Activated CD8-positive, alpha-beta memory T cell treated with anti-CD3 and anti-CD28 coated beads, Interleukin-2, amount 50 U/mL, for 24 hours (primary cell): Measurements from ENCODE around the gene SGMS1.

Experiments used
- DNase-seq: peaks from one replicate; pipeline ENCODE4 v3.0.0-alpha.2; 2020; ENCODE audit errors: extremely low read depth

Gene SGMS1

GRCh38 chr10:50312464-50313437, 311.0 kb downstream of the SGMS1 start:
- DNase-seq: no peak

- DNase-seq: no peak
Measured at GRCh38 chr10:50310560-50311174, 313.1 kb downstream of the SGMS1 start.

- DNase-seq: no peak
Measured at GRCh38 chr10:50309342-50309741, 314.4 kb downstream of the SGMS1 start.

GRCh38 chr10:50304660-50305059, 319.1 kb downstream of the SGMS1 start:
- DNase-seq: no peak

- no peak for DNase-seq
Measured at GRCh38 chr10:50299948-50300669, 323.6 kb downstream of the SGMS1 start.

GRCh38 chr10:50295367-50295766, 328.4 kb downstream of the SGMS1 start:
- DNase-seq: no peak

- no peak for DNase-seq
Measured at GRCh38 chr10:50294582-50294981, 329.2 kb downstream of the SGMS1 start.

GRCh38 chr10:50293513-50294313, 330.0 kb downstream of the SGMS1 start:
- no peak for DNase-seq

GRCh38 chr10:50291261-50291850, 332.4 kb downstream of the SGMS1 start:
- DNase-seq: no peak

GRCh38 chr10:50289196-50289595, 334.6 kb downstream of the SGMS1 start:
- DNase-seq: no peak

GRCh38 chr10:50286996-50287803, 336.6 kb downstream of the SGMS1 start:
- DNase-seq: no peak

GRCh38 chr10:50286517-50286916, 337.2 kb downstream of the SGMS1 start:
- no peak for DNase-seq

- DNase-seq: no peak
Measured at GRCh38 chr10:50281967-50282522, 341.7 kb downstream of the SGMS1 start.

- no peak for DNase-seq
Measured at GRCh38 chr10:50281210-50281966, 342.4 kb downstream of the SGMS1 start.

GRCh38 chr10:50280049-50280841, 343.5 kb downstream of the SGMS1 start:
- DNase-seq: no peak

- no peak for DNase-seq
Measured at GRCh38 chr10:50279489-50279888, 344.3 kb downstream of the SGMS1 start.

- DNase-seq: no peak
Measured at GRCh38 chr10:50275650-50276235, 348.0 kb downstream of the SGMS1 start.

- DNase-seq: no peak
Measured at GRCh38 chr10:50272531-50272930, 351.2 kb downstream of the SGMS1 start.
